VCaP (cell line): ENCODE results near the gene SPATA46.

Experiments
- H3K27ac ChIP-seq: fragments of 450-650 bp; 2 replicates; pipeline ENCODE4 v1.5.1; 2017
- TF ChIP-seq, protein P1 (sequence below): fragments of 450-650 bp; conservative IDR thresholded peaks from 2 replicates; pipeline ENCODE4 v1.5.1; 2017; ENCODE audit warnings: mild to moderate bottlenecking, moderate library complexity

SPATA46 gene

DNA sequence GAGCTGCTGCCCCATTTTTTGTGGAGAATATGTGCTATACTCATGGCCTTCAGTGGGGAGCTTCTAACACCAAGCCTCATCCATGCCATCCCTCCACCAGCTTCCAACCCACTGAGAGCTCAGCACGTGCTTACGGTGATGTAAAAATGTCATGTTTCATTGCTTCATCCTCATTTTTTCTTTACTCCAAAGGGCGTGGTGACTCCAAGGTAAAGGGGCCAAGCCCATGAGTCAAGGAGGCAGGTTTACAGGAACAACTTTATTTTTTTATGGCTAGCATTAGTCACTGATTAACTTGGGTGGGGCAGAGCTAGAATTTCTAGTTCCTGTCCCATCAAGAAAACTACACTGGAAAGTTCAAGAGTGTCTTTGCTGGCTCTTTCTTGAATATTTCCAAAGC lies 4.7 kb upstream of the SPATA46 start, which contains the start of gene C1orf226:
Gene C1orf226, plus strand, starts transcription at position 346 of the 400 bp plus-strand sequence. CDS start 174 bp downstream, outside the sequence.
- TF ChIP-seq, protein P1, sequence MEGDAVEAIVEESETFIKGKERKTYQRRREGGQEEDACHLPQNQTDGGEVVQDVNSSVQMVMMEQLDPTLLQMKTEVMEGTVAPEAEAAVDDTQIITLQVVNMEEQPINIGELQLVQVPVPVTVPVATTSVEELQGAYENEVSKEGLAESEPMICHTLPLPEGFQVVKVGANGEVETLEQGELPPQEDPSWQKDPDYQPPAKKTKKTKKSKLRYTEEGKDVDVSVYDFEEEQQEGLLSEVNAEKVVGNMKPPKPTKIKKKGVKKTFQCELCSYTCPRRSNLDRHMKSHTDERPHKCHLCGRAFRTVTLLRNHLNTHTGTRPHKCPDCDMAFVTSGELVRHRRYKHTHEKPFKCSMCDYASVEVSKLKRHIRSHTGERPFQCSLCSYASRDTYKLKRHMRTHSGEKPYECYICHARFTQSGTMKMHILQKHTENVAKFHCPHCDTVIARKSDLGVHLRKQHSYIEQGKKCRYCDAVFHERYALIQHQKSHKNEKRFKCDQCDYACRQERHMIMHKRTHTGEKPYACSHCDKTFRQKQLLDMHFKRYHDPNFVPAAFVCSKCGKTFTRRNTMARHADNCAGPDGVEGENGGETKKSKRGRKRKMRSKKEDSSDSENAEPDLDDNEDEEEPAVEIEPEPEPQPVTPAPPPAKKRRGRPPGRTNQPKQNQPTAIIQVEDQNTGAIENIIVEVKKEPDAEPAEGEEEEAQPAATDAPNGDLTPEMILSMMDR = no peak
- no peak within 1 kb of the TSS for H3K27ac ChIP-seq

GRCh38 chr1:162380061-162380846 lies 3.6 kb upstream of the SPATA46 start:
- TF ChIP-seq, protein P1 = no peak
- no peak overlapping the region for H3K27ac ChIP-seq

DNA sequence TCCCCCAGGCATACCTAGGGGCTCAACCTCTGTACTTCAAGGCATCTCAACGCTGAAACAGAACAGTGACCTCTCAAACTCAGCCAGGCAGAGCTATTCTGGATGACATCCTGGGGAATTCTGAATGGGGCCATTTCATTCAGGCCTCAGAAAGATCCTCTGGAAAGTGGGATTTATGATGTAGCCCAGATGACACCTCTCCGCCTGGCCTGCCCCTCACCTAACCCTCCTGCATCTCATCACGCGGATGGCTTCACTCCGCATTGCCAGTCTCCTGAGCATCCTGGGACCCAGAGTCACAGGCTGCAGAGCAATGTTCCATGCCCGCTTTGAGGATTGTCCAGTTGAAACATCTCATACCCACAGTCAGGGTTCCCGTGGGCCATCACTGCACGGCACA lies 1.2 kb downstream of the SPATA46 start:
- TF ChIP-seq, protein P1 = no peak
- H3K27ac ChIP-seq = no peak overlapping the region

- TF ChIP-seq, protein P1 = no peak
- H3K27ac ChIP-seq = no peak overlapping the region
Observed at GRCh38 chr1:162374406-162374805, 2.2 kb downstream of the SPATA46 start.

GRCh38 chr1:162373541-162374260 lies 3.0 kb downstream of the SPATA46 start:
- no peak overlapping the region for H3K27ac ChIP-seq
- TF ChIP-seq, protein P1 = no peak

GRCh38 chr1:162373072-162373427 lies 3.6 kb downstream of the SPATA46 start:
- no peak overlapping the region for H3K27ac ChIP-seq
- TF ChIP-seq, protein P1 = no peak

- H3K27ac ChIP-seq = no peak overlapping the region
- TF ChIP-seq, protein P1 = no peak
Observed at GRCh38 chr1:162372159-162373071, 4.2 kb downstream of the SPATA46 start.
